ENCODE results near the gene CENPS.
"Not testable (repeated sequence)": the region's sequence is repeated elsewhere in the genome, so short reads cannot be mapped to it uniquely, and the experiment has no call there.

CENPS gene

DNA sequence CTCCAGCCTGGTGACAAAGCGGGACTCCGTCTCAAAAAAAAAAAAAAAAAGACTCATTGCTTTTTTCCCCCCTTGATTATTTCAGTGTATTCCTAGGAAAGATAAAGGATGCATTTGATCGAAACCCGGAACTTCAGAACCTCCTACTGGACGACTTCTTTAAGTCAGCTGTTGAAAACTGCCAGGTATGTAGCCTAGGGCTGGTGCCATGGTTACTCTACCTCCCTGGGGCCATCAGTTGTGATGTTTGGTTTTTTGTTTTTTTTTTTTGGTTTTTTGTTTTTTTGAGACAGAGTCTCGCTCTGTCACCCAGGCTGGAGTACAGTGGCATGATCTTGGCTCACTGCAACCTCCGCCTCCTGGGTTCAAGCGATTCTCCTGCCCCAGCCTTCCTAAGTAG is 11.5 kb upstream of the CENPS start:
- not testable (repeated sequence) for DNase-seq (ENCODE audit: extremely low read depth in 1 of 2, low read depth in 1 of 2)

- DNase-seq (ENCODE audit: extremely low read depth in 1 of 2, low read depth in 1 of 2), result no peak
Measured at GRCh38 chr1:10419351-10419750, 10.9 kb upstream of the CENPS start.

DNA sequence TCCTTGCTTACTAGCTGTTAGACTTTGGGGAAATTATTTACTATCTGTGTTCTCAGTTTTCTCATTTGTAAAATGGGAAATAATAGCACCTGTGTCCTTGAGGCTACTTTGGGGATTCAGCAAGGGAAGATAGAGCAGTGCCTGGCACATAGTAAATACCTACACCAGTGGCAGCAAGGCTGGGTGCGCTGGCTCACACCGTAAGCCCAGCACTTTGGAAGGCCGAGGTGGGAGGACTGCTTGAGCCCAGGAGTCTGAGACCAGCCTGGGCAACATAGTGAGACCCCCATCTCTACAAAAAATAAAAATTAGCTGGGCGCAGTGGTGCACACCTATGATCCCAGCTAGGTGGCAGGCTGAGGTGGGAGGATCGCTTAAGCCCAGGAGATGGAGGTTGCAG is 8.6 kb upstream of the CENPS start:
- no peak for DNase-seq (ENCODE audit: extremely low read depth in 1 of 2, low read depth in 1 of 2)

GRCh38 chr1:10424034-10424433 is 6.2 kb upstream of the CENPS start:
- DNase-seq (ENCODE audit: extremely low read depth in 1 of 2, low read depth in 1 of 2), result no peak

DNA sequence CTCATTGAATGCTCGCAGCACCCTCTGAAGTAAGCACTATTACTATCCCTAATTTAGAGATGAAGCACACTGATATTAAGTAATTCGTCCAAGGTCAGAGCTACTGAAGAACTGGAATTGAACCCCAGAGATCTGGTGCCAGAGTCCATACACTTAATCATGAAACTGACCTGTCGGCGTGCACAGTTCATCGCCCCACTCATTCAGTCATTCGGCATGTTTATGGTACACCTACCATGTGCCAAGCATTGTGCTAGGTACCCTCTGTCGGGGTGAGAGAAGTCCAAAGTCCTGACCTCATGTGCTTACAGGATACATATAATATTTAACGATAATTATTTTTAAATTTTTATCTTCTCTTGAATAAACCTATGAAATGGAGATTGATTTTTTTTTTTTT is 5.6 kb upstream of the CENPS start:
- no peak for DNase-seq (ENCODE audit: extremely low read depth in 1 of 2, low read depth in 1 of 2)

GRCh38 chr1:10425826-10426534 is 4.3 kb upstream of the CENPS start:
- not testable (repeated sequence) for DNase-seq (ENCODE audit: extremely low read depth in 1 of 2, low read depth in 1 of 2)

DNA sequence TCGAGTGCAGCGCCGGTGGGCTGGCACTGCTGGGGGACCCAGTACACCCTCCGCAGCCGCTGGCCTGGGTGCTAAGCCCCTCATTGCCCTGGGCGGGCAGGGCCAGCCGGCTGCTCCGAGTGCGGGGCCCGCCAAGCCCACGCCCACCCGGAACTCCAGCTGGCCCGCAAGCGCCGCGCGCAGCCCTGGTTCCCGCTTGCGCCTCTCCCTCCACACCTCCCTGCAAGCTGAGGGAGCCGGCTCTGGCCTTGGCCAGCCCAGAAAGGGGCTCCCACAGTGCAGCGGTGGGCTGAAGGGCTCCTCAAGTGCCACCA is 3.7 kb upstream of the CENPS start:
- DNase-seq (ENCODE audit: extremely low read depth in 1 of 2, low read depth in 1 of 2), result not testable (repeated sequence)

DNA sequence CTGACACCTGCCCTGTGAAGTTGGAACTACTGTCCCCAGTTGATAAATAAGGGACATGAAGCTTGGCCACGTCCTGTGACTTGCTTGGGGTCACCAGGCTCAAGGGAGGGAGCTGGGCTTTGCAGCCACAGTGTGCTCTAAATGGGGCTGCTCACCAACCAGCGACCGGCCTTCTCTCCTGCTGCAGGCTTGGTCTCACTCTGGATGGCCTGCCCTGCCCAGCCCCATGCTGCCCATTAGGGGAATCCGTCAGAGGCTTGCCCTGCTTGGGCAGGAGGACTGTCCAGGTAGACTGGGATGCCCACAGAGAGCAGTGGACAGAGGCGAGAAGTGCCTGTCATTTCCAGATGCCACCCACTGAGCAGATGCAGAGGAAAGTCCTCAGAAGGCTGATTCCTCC is 1.2 kb upstream of the CENPS start:
- DNase-seq (ENCODE audit: extremely low read depth in 1 of 2, low read depth in 1 of 2), result no peak

GRCh38 chr1:10429868-10430215 is 391 bp upstream of the CENPS start:
- DNase-seq (ENCODE audit: extremely low read depth in 1 of 2, low read depth in 1 of 2), result no peak

DNA sequence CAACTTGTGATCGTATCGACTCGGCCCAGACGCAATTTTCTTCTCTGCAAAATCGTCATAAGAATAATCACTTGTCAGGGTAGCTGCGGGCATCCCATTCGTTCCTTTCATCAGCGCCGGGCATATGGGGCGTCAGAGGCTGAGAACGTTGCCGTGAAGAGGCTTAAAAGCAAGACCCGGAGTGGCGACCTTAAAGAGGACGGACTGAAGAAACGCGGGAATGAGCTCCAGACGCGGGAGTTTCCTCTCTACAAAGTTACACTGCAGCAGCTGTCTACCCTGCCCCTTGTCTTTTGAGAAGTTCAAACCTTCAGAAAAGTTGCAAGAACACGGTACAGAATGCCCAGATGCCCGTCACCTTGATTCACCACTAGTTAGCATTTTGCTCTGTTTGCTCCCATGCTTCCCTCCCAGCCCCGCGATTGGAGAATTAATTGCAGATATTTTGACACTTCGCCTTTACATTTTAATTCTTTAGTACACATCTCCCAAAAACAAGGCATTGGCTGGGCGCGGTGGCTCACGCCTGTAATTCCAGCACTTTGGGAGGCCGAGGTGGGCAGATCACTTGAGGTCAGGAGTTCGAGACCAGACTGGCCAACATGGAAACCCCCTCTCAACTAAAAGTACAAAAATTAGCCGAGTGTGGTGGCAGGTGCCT is 967 bp downstream of the CENPS start:
- no peak for DNase-seq (ENCODE audit: extremely low read depth in 1 of 2, low read depth in 1 of 2)

GRCh38 chr1:10432910-10433700 is 2.9 kb downstream of the CENPS start:
- DNase-seq (ENCODE audit: extremely low read depth in 1 of 2, low read depth in 1 of 2), result no peak

GRCh38 chr1:10433790-10434189 is 3.6 kb downstream of the CENPS start:
- DNase-seq (ENCODE audit: extremely low read depth in 1 of 2, low read depth in 1 of 2), result no peak

DNA sequence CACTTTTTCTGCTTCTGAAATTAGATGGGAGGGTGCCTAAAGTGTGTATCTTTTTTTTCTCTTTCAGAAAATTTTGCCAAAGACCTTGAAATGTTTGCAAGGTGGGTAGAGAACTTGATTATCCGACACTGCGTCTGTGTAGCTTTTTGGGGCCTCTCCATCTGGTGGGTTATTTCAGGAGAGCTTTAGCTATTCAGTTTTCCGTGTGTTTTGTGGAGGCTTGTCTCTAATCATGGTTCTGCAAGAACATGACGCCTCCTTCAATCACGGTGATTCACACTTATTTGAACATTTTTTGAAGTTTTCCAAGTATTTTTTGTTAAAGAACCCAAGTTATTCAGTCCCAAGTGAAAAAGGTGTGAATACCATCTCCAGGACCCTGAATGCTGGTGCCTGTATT is 4.4 kb downstream of the CENPS start:
- DNase-seq (ENCODE audit: extremely low read depth in 1 of 2, low read depth in 1 of 2), result no peak

DNA sequence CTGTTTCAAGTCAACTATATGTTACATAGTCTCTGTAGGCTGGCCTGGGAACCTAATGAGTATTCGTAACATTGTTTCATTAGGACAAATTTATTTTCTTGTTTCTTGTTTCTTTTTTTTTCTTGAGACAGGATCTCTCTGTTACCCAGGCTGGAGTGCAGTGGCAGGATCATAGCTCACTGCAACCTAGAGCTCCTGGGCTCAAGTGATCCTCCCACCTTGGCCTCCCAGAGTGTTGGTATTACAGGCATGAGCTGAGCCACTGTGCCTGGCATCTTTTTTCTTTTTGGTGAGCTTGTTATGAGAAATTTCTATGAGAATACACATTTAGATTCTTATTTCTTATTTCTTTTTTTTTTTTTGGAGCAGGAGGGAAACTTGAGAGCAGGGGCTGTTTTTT is 6.8 kb downstream of the CENPS start:
- DNase-seq (ENCODE audit: extremely low read depth in 1 of 2, low read depth in 1 of 2), result no peak

- DNase-seq (ENCODE audit: extremely low read depth in 1 of 2, low read depth in 1 of 2), result no peak
Measured at GRCh38 chr1:10438677-10439163, 8.5 kb downstream of the CENPS start.

- DNase-seq (ENCODE audit: extremely low read depth in 1 of 2, low read depth in 1 of 2), result no peak
Measured at GRCh38 chr1:10440305-10440704, 10.1 kb downstream of the CENPS start.

- no peak for DNase-seq (ENCODE audit: extremely low read depth in 1 of 2, low read depth in 1 of 2)
Measured at GRCh38 chr1:10440794-10441193, 10.6 kb downstream of the CENPS start.

DNA sequence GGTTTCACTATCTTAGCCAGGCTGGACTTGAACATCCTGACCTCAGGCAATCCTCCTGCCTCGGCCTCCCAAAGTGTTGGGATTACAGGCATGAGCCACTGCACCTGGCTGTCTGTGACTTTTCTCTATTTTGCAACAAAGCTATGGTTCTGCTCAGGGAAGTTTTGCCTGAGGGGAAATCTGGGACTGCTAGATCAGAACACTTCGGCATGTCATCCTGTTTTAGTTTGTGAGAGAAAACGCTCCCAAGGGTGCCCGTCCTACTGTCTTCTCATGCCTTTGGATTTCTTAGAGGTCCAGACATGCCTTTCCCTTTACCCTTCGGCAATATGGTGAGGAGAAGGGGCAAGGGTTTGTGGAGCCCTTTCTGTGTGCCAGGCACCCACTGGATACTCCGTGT is 14.0 kb downstream of the CENPS start:
- no peak for DNase-seq (ENCODE audit: extremely low read depth in 1 of 2, low read depth in 1 of 2)

DNA sequence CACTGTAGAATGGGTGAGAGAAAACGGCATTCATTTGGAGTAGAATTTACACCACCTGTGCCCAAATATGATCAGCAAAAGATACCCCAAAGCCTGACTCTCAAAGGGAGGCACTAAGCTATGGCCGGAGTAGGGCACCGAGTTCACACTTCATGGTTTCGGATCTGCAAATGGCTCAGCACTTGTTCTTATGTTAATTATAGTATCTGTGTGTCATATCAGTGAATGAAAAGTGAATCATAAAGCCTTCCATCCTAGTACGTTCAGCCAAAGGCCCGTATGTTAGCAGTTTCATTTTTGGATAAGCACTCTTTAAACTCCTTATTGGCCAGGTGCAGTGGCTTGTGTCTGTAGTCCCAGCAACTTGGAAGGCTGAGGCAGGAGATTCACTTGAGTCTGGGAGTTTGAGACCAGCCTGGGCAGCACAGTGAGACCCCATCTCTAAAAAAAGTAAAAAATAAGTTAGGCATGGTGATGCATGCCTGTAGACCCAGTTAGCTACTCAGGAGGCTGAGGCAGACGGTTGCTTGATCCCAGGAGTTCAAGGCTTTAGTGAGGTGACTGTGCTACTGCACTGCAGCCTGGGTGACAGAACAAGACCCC is 14.7 kb downstream of the CENPS start:
- DNase-seq (ENCODE audit: extremely low read depth in 1 of 2, low read depth in 1 of 2), result no peak

DNA sequence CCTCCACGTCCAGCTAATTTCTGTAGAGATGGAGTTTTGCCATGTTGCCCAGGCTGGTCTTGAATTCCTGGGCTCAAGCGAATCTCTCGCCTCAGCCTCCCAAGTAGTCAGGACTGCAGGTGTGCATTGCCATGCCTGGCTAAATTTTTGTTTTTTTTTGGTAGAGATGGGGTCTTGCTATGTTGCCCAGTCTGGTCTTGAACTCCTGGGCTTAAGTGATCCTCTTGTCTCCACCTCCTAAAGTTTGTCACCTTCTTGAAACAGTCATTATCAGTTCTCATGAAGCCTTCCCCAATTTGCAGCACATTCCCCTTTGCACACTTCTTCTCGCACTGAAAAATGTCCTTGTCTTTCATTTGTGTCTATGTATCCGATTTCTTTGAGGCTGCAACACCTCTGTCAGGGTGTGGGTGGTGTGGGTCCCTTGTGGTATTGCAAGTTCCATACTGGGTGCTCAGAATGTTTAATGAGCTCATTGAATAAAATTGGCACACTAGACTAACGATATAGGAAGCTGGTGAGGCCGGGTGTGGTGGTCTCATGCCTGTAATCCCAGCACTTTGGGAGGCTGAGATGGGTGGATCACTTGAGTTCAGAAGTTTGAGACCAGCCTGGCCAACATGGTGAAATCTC is 16.7 kb downstream of the CENPS start:
- no peak for DNase-seq (ENCODE audit: extremely low read depth in 1 of 2, low read depth in 1 of 2)

GRCh38 chr1:10449751-10450150 is 19.5 kb downstream of the CENPS start, which contains the start of gene CORT:
Gene CORT, plus strand, starts transcription at chr1:10450031. Its CDS starts 193 bp downstream, at chr1:10450224.
- DNase-seq (ENCODE audit: extremely low read depth in 1 of 2, low read depth in 1 of 2), result no peak
